Nephron progenitor cell (in vitro differentiated cells): ENCODE data around the gene MYOZ2.

Experiments
- DNase-seq: peaks from one replicate; pipeline ENCODE4 v3.0.0; 2021
- H3K27ac Mint-ChIP-seq: 2 replicates; pipeline ENCODE4 v1.8.0; 2021; ENCODE audit warnings: mild to moderate bottlenecking, moderate library complexity, mixed read lengths
- H3K27me3 Mint-ChIP-seq: 2 replicates; pipeline ENCODE4 v1.8.0; 2021; ENCODE audit warnings: mild to moderate bottlenecking, low read depth, mixed read lengths; ENCODE audit not compliant: poor library complexity
- H3K36me3 Mint-ChIP-seq: 2 replicates; pipeline ENCODE4 v1.8.0; 2021; ENCODE audit warnings: low read depth, mixed read lengths
- H3K4me1 Mint-ChIP-seq: 2 replicates; pipeline ENCODE4 v1.8.0; 2021; ENCODE audit warnings: mixed read lengths
- H3K4me3 Mint-ChIP-seq: 2 replicates; pipeline ENCODE4 v1.8.0; 2021; ENCODE audit warnings: mild to moderate bottlenecking, moderate library complexity, mixed read lengths
- H3K9me3 Mint-ChIP-seq: 2 replicates; pipeline ENCODE4 v1.8.0; 2021; ENCODE audit warnings: mild to moderate bottlenecking, moderate library complexity, mixed read lengths
- CTCF ChIP-seq: fragments of 200-600 bp; sonication (generic); IDR thresholded peaks from 2 replicates; pipeline ENCODE4 v1.5.0; 2021; ENCODE audit warnings: antibody characterized with exemption

Gene MYOZ2

GRCh38 chr4:119106036-119107000 lies 29.3 kb upstream of the MYOZ2 start:
- DNase-seq, result no peak
- Mint-ChIP-seq H3K27me3 (no peaks in the 10 kb centered on the region), H3K27ac (no peak overlapping the region), H3K9me3 (no peaks in the 10 kb centered on the region), H3K4me1 (peaks cover 6% of the 10 kb centered on the region), H3K36me3 (no peaks in the 10 kb centered on the region), H3K4me3 (no peak overlapping the region)
- no peak for TF ChIP-seq CTCF

- Mint-ChIP-seq H3K36me3 (no peaks in the 10 kb centered on the region), H3K9me3 (no peaks in the 10 kb centered on the region), H3K4me1 (peaks cover 6% of the 10 kb centered on the region), H3K27ac (no peak overlapping the region), H3K4me3 (no peak overlapping the region), H3K27me3 (no peaks in the 10 kb centered on the region)
- DNase-seq, result no peak
- no peak for TF ChIP-seq CTCF
Observed at GRCh38 chr4:119110121-119110520, 25.5 kb upstream of the MYOZ2 start.

- no peak overlapping the region for H3K4me3 Mint-ChIP-seq
- H3K27ac Mint-ChIP-seq, result no peak overlapping the region
- no peaks in the 10 kb centered on the region for H3K9me3 Mint-ChIP-seq
- peaks cover 5% of the 10 kb centered on the region for H3K4me1 Mint-ChIP-seq
- TF ChIP-seq CTCF, result no peak
- H3K36me3 Mint-ChIP-seq, result no peaks in the 10 kb centered on the region
- DNase-seq, result no peak
- no peaks in the 10 kb centered on the region for H3K27me3 Mint-ChIP-seq
Observed at GRCh38 chr4:119111296-119111695, 24.3 kb upstream of the MYOZ2 start.

GRCh38 chr4:119113033-119113655 lies 22.5 kb upstream of the MYOZ2 start:
- H3K36me3 Mint-ChIP-seq, result no peaks in the 10 kb centered on the region
- no peak for TF ChIP-seq CTCF
- no peaks in the 10 kb centered on the region for H3K9me3 Mint-ChIP-seq
- DNase-seq, result no peak
- H3K27me3 Mint-ChIP-seq, result no peaks in the 10 kb centered on the region
- peaks cover 8% of the 10 kb centered on the region for H3K4me1 Mint-ChIP-seq
- no peak overlapping the region for H3K27ac Mint-ChIP-seq
- H3K4me3 Mint-ChIP-seq, result no peak overlapping the region

GRCh38 chr4:119116021-119116420 lies 19.6 kb upstream of the MYOZ2 start:
- Mint-ChIP-seq H3K27ac (no peak overlapping the region), H3K27me3 (no peaks in the 10 kb centered on the region), H3K9me3 (no peaks in the 10 kb centered on the region), H3K4me3 (no peak overlapping the region), H3K4me1 (peaks cover 8% of the 10 kb centered on the region), H3K36me3 (no peaks in the 10 kb centered on the region)
- DNase-seq, result no peak
- TF ChIP-seq CTCF, result no peak
